HepG2 (cell line): Measurements from ENCODE around the gene THRB. TPM values are rescaled to one million over a fixed set of nuclear protein-coding genes. Genes with fewer than 3 reads are reported as not detected.

Experiments
- ARNTL ChIP-seq: sonication (generic); formaldehyde crosslinking; IDR thresholded peaks from 2 replicates; pipeline ENCODE4 v1.4.0; 2020; ENCODE audit warnings: mild to moderate bottlenecking, missing genetic modification reagents
- HCFC1 ChIP-seq: fragments of 150-350 bp; IDR thresholded peaks from 2 replicates; pipeline ENCODE4 v1.6.1; 2014; ENCODE audit warnings: low read depth, low read length
- HDAC1 ChIP-seq: sonication (generic); formaldehyde crosslinking; IDR thresholded peaks from 2 replicates; pipeline ENCODE4 v1.5.1; 2020; ENCODE audit warnings: mild to moderate bottlenecking, missing genetic modification reagents
- HES4 ChIP-seq: sonication (generic); formaldehyde crosslinking; IDR thresholded peaks from 2 replicates; pipeline ENCODE4 v1.9.0; 2021; ENCODE audit warnings: mild to moderate bottlenecking, missing genetic modification reagents, borderline replicate concordance
- HNF4A ChIP-seq: sonication (generic); formaldehyde crosslinking; IDR thresholded peaks from 2 replicates; pipeline ENCODE4 v1.4.0; 2020; ENCODE audit warnings: missing genetic modification reagents
- KDM4B ChIP-seq: sonication (generic); formaldehyde crosslinking; IDR thresholded peaks from 2 replicates; pipeline ENCODE4 v1.4.0; 2020; ENCODE audit warnings: missing genetic modification reagents
- KMT2A ChIP-seq: sonication (generic); formaldehyde crosslinking; IDR thresholded peaks from 2 replicates; pipeline ENCODE4 v1.4.0; 2020; ENCODE audit warnings: missing genetic modification reagents
- LCORL ChIP-seq, 2 experiments: fragments of 450-650 bp in 1 of 2; sonication (generic) in 1 of 2; formaldehyde crosslinking in 1 of 2; IDR thresholded peaks; 2 replicates each; pipeline versions ENCODE4 v1.5.0 to v1.6.1; 2017 to 2020; ENCODE audit warnings: antibody characterized with exemption in 1 of 2, missing genetic modification reagents in 1 of 2
- MATR3 ChIP-seq: sonication (generic); formaldehyde crosslinking; IDR thresholded peaks from 2 replicates; pipeline ENCODE4 v1.4.0; 2020; ENCODE audit warnings: missing genetic modification reagents
- MIXL1 ChIP-seq: IDR thresholded peaks from 2 replicates; pipeline ENCODE4 v1.6.1; 2016
- MYC ChIP-seq: sonication (generic); formaldehyde crosslinking; IDR thresholded peaks from 2 replicates; pipeline ENCODE4 v1.9.0; 2021; ENCODE audit warnings: missing genetic modification reagents, borderline replicate concordance
- PAX8 ChIP-seq: sonication (generic); formaldehyde crosslinking; IDR thresholded peaks from 2 replicates; pipeline ENCODE4 v1.8.0; 2022; ENCODE audit warnings: mild to moderate bottlenecking, missing genetic modification reagents, borderline replicate concordance
- PPARG ChIP-seq: conservative IDR thresholded peaks from 2 replicates; pipeline ENCODE4 v1.6.1; 2016; ENCODE audit warnings: missing biosample characterization, missing genetic modification reagents
- RBAK ChIP-seq: sonication (generic); formaldehyde crosslinking; IDR thresholded peaks from 2 replicates; pipeline ENCODE4 v1.5.1; 2020; ENCODE audit warnings: mild to moderate bottlenecking, missing genetic modification reagents
- SNAPC2 ChIP-seq: sonication (generic); formaldehyde crosslinking; IDR thresholded peaks from 2 replicates; pipeline ENCODE4 v1.8.1; 2022; ENCODE audit warnings: mild to moderate bottlenecking, missing genetic modification reagents
- SP140L ChIP-seq: sonication (generic); formaldehyde crosslinking; IDR thresholded peaks from 2 replicates; pipeline ENCODE4 v1.4.0; 2020; ENCODE audit warnings: missing genetic modification reagents, borderline replicate concordance
- TAF1 ChIP-seq: sonication (generic); formaldehyde crosslinking; IDR thresholded peaks from 2 replicates; pipeline ENCODE4 v1.4.0; 2020; ENCODE audit warnings: missing genetic modification reagents
- YY1 ChIP-seq: IDR thresholded peaks from 2 replicates; pipeline ENCODE4 v1.6.1; 2011; ENCODE audit warnings: low read length, low read depth, moderate library complexity, mild to moderate bottlenecking; ENCODE audit not compliant: insufficient read depth, insufficient replicate concordance
- ZNF652 ChIP-seq: IDR thresholded peaks from 2 replicates; pipeline ENCODE4 v1.6.1; 2016; ENCODE audit warnings: low read depth, borderline replicate concordance
- ZNF782 ChIP-seq: sonication (generic); formaldehyde crosslinking; IDR thresholded peaks from 2 replicates; pipeline ENCODE4 v1.4.0; 2020; ENCODE audit warnings: missing genetic modification reagents, mild to moderate bottlenecking, borderline replicate concordance
- polyA plus RNA-seq, 8 experiments: library from polyadenylated mRNA; depleted of rRNA in 3 of 8; stranded (reverse) in 7 of 8; unstranded in 1 of 8; fragments of >200 nt; fragmentation: Illumina TruSeq in 4 of 8; extraction: Trizol in 4 of 8; gene quantifications; 2 replicates each; pipeline versions ENCODE4 v1.2.1 to v1.2.3, GENCODE V29; 2011 to 2016; ENCODE audit warnings: low read depth in 4 of 8, missing spikeins in 1 of 8, mixed read lengths in 1 of 8; ENCODE audit not compliant: insufficient read depth in 1 of 8
- total RNA-seq, 5 experiments: library from RNA; depleted of rRNA; stranded (reverse); fragments of >200 nt; fragmentation: Illumina TruSeq; extraction: Trizol; gene quantifications; 2 replicates each; pipeline ENCODE4 v1.2.3, GENCODE V29; 2016; ENCODE audit warnings: low read depth in 1 of 5
- TF ChIP-seq, protein P1 (sequence below): sonication (generic); formaldehyde crosslinking; IDR thresholded peaks from 2 replicates; pipeline ENCODE4 v1.4.0; 2020; ENCODE audit warnings: missing genetic modification reagents
- TF ChIP-seq, protein P2 (sequence below): IDR thresholded peaks from 2 replicates; pipeline ENCODE4 v1.6.1; 2016; ENCODE audit warnings: missing genetic modification reagents, missing compliant biosample characterization
- TF ChIP-seq, protein P3 (sequence below): IDR thresholded peaks from 2 replicates; pipeline ENCODE4 v1.6.1; 2016; ENCODE audit warnings: low read depth
- TF ChIP-seq, protein P4 (sequence below): sonication (generic); formaldehyde crosslinking; conservative IDR thresholded peaks from 2 replicates; pipeline ENCODE4 v1.8.0; 2022; ENCODE audit warnings: mild to moderate bottlenecking, moderate library complexity, missing genetic modification reagents
- TF ChIP-seq, protein P5 (sequence below): sonication (generic); formaldehyde crosslinking; IDR thresholded peaks from 2 replicates; pipeline ENCODE4 v1.4.0; 2020; ENCODE audit warnings: missing genetic modification reagents, borderline replicate concordance

Gene THRB
- total and polyA plus RNA-seq, 2 of the 13 experiments (the other 11 are each of a cell fraction or from before 2014, with no cell fraction given), result 4.7 to 22.7 TPM

- TF ChIP-seq HES4 (CRISPR knock-in tag), result no peak
- no peak for TF ChIP-seq HCFC1
- TF ChIP-seq YY1, result no peak
- TF ChIP-seq ZNF652 (CRISPR knock-in tag), result no peak; the same call in 1 of the 2 replicates
- TF ChIP-seq SNAPC2 (CRISPR knock-in tag), result no peak
- TF ChIP-seq HDAC1 (CRISPR knock-in tag), result peak; percentile 65
- no peak for TF ChIP-seq MYC (CRISPR knock-in tag)
- TF ChIP-seq ZNF782, result no peak
- TF ChIP-seq SP140L (CRISPR knock-in tag), result no peak
- 0 out of 2 replicates have a peak, but pooled peaks have one; percentile 16 for TF ChIP-seq ARNTL (CRISPR knock-in tag)
- TF ChIP-seq MATR3 (CRISPR knock-in tag), result no peak
- TF ChIP-seq, protein P1, sequence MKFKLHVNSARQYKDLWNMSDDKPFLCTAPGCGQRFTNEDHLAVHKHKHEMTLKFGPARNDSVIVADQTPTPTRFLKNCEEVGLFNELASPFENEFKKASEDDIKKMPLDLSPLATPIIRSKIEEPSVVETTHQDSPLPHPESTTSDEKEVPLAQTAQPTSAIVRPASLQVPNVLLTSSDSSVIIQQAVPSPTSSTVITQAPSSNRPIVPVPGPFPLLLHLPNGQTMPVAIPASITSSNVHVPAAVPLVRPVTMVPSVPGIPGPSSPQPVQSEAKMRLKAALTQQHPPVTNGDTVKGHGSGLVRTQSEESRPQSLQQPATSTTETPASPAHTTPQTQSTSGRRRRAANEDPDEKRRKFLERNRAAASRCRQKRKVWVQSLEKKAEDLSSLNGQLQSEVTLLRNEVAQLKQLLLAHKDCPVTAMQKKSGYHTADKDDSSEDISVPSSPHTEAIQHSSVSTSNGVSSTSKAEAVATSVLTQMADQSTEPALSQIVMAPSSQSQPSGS (CRISPR knock-in tag), result peak; percentile 57; the same call in 1 of the 2 replicates
- TF ChIP-seq, protein P2, sequence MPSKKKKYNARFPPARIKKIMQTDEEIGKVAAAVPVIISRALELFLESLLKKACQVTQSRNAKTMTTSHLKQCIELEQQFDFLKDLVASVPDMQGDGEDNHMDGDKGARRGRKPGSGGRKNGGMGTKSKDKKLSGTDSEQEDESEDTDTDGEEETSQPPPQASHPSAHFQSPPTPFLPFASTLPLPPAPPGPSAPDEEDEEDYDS (CRISPR knock-in tag), result peak; percentile 52; the same call in 1 of the 2 replicates
- TF ChIP-seq LCORL (IDR thresholded peaks at IDR 0.05), result no peak
- TF ChIP-seq LCORL (CRISPR knock-in tag; IDR thresholded peaks at IDR 0.05), result 0 out of 2 replicates have a peak, but pooled peaks have one; percentile 22
- TF ChIP-seq, protein P3, sequence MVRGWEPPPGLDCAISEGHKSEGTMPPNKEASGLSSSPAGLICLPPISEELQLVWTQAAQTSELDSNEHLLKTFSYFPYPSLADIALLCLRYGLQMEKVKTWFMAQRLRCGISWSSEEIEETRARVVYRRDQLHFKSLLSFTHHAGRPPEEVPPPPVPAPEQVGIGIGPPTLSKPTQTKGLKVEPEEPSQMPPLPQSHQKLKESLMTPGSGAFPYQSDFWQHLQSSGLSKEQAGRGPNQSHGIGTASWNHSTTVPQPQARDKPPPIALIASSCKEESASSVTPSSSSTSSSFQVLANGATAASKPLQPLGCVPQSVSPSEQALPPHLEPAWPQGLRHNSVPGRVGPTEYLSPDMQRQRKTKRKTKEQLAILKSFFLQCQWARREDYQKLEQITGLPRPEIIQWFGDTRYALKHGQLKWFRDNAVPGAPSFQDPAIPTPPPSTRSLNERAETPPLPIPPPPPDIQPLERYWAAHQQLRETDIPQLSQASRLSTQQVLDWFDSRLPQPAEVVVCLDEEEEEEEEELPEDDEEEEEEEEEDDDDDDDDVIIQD (CRISPR knock-in tag), result peak; percentile 85
- 0 out of 2 replicates have a peak, but pooled peaks have one; percentile 31 for TF ChIP-seq KDM4B (CRISPR knock-in tag)
- TF ChIP-seq KMT2A (CRISPR knock-in tag), result no peak
- TF ChIP-seq, protein P4, sequence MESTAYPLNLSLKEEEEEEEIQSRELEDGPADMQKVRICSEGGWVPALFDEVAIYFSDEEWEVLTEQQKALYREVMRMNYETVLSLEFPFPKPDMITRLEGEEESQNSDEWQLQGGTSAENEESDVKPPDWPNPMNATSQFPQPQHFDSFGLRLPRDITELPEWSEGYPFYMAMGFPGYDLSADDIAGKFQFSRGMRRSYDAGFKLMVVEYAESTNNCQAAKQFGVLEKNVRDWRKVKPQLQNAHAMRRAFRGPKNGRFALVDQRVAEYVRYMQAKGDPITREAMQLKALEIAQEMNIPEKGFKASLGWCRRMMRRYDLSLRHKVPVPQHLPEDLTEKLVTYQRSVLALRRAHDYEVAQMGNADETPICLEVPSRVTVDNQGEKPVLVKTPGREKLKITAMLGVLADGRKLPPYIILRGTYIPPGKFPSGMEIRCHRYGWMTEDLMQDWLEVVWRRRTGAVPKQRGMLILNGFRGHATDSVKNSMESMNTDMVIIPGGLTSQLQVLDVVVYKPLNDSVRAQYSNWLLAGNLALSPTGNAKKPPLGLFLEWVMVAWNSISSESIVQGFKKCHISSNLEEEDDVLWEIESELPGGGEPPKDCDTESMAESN, result no peak
- TF ChIP-seq PPARG, result peak; percentile 99
- no peak for TF ChIP-seq PAX8
- no peak for TF ChIP-seq TAF1
- TF ChIP-seq RBAK, result 0 out of 2 replicates have a peak, but pooled peaks have one; percentile 52
- TF ChIP-seq, protein P5, sequence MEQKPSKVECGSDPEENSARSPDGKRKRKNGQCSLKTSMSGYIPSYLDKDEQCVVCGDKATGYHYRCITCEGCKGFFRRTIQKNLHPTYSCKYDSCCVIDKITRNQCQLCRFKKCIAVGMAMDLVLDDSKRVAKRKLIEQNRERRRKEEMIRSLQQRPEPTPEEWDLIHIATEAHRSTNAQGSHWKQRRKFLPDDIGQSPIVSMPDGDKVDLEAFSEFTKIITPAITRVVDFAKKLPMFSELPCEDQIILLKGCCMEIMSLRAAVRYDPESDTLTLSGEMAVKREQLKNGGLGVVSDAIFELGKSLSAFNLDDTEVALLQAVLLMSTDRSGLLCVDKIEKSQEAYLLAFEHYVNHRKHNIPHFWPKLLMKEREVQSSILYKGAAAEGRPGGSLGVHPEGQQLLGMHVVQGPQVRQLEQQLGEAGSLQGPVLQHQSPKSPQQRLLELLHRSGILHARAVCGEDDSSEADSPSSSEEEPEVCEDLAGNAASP (CRISPR knock-in tag), result peak; percentile 78; the same call in 1 of the 2 replicates
- peak; percentile 90 for TF ChIP-seq MIXL1 (CRISPR knock-in tag)
- peak; percentile 96 for TF ChIP-seq HNF4A
These were observed 131.4 kb downstream of the THRB start (continued) for GRCh38 chr3:24363242-24363641.
